Keratinocyte (primary cell): ENCODE data around the gene GPR153.

Source experiments
- CTCF ChIP-seq, 3 experiments: IDR thresholded peaks in 1 of 3; conservative IDR thresholded peaks in 1 of 3; optimal IDR thresholded peaks in 1 of 3; 2 replicates in 2 of 3; 3 replicates in 1 of 3; pipeline versions ENCODE3 to v1.5.1; 2011; ENCODE audit warnings: low read length in 3 of 3, mild to moderate bottlenecking in 3 of 3, moderate library complexity in 2 of 3, control low read depth in 1 of 3, inconsistent platforms in 1 of 3; ENCODE audit not compliant: insufficient read depth in 2 of 3; ENCODE audit errors: extremely low read depth in 1 of 3
- EZH2 ChIP-seq: IDR thresholded peaks from one replicate; pipeline ENCODE4 v1.6.1; 2012; ENCODE audit warnings: inconsistent platforms, mild to moderate bottlenecking, low read length, moderate library complexity

- TF ChIP-seq CTCF (optimal IDR thresholded peaks at IDR 0.05 in 1 of 3, IDR thresholded peaks at IDR 0.05 in 1 of 3, conservative IDR thresholded peaks at IDR 0.05 in 1 of 3; ENCODE audit: extremely low read depth in 1 of 3, insufficient read depth in 2 of 3, low read length in 3 of 3) (no peak), EZH2 (no peak)
These were observed 42.3 kb downstream of the GPR153 start for GRCh38 chr1:6218375-6219164.
